ENCODE measurements around the gene NEURL1.

Gene NEURL1

DNA sequence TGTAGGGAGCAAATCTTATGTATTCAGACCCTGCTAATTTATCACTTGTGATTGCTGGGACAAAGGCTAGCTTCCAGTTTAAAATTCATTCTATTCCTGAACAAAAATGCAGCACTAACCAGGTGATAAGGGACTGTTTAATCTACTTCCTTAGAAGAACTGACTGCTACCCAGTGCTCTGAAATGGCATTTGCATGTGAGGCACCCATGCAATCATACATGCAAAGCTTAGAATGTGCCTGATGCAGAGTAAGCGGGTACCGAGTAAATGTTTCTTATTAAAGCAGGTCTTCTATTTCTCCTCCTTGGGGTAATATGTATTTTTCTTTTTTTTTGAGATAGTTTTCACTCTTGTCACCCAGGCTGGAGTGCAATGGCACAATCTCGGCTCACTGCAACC lies 54.5 kb downstream of the NEURL1 start:
- peak; percentile 16 for DNase-seq (ENCODE audit: low spot score)
- in situ Hi-C loops (cut with MboI; ENCODE audit: low sequenced_read_pairs, unreplicated experiment) = no loop called here
- TF ChIP-seq, protein P1, sequence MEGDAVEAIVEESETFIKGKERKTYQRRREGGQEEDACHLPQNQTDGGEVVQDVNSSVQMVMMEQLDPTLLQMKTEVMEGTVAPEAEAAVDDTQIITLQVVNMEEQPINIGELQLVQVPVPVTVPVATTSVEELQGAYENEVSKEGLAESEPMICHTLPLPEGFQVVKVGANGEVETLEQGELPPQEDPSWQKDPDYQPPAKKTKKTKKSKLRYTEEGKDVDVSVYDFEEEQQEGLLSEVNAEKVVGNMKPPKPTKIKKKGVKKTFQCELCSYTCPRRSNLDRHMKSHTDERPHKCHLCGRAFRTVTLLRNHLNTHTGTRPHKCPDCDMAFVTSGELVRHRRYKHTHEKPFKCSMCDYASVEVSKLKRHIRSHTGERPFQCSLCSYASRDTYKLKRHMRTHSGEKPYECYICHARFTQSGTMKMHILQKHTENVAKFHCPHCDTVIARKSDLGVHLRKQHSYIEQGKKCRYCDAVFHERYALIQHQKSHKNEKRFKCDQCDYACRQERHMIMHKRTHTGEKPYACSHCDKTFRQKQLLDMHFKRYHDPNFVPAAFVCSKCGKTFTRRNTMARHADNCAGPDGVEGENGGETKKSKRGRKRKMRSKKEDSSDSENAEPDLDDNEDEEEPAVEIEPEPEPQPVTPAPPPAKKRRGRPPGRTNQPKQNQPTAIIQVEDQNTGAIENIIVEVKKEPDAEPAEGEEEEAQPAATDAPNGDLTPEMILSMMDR (IDR thresholded peaks at IDR 0.05; ENCODE audit: borderline replicate concordance, control extremely low read depth, extremely low read depth, insufficient read depth, missing control alignments) = no peak

DNA sequence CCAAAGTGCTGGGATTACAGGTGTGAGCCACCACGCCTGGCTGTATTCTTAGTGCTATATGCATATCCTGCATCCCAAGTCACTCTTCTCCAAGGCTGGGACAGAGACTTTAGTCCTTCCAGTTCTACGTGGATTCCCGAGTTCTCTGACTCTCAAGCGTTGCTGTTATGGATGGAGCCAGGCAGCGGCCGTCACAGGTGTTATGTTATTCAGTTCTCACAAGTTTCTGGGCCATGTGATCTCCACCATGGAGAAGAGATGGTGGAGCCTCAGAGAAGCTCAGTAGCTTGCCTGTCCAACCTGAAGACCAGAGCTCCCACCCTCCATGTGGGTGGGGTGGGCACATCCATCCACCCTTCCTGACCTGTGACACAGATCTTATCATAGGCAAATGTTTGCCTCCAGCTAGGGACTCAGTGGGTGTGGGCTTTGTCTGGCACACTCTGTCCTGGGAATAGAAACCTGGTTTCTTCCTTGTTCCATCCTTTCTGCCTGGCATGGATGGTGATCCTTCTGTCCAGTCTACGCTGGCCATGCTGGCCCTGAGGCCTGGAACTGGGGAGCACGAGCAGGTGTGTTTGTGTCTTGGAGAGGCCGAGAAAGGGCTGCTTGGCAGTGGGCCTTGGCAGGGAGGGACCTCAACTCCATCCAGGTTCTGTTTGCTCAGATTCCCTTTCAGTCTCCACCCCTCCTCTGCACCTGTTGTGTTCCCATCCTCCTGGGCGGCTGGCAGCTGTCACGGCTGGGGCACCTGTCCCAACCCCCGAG lies 55.3 kb downstream of the NEURL1 start:
- in situ Hi-C loops (cut with MboI; ENCODE audit: low sequenced_read_pairs, unreplicated experiment) = no loop called here
- DNase-seq (ENCODE audit: low spot score) = no peak
- TF ChIP-seq, protein P1 (IDR thresholded peaks at IDR 0.05; ENCODE audit: borderline replicate concordance, control extremely low read depth, extremely low read depth, insufficient read depth, missing control alignments) = no peak

GRCh38 chr10:103549349-103549685 lies 55.8 kb downstream of the NEURL1 start:
- in situ Hi-C loops (cut with MboI; ENCODE audit: low sequenced_read_pairs, unreplicated experiment) = no loop called here
- DNase-seq (ENCODE audit: low spot score) = no peak
- TF ChIP-seq, protein P1 (IDR thresholded peaks at IDR 0.05; ENCODE audit: borderline replicate concordance, control extremely low read depth, extremely low read depth, insufficient read depth, missing control alignments) = no peak

- no peak for DNase-seq (ENCODE audit: low spot score)
Observed at GRCh38 chr10:103550229-103550628, 56.7 kb downstream of the NEURL1 start.

DNA sequence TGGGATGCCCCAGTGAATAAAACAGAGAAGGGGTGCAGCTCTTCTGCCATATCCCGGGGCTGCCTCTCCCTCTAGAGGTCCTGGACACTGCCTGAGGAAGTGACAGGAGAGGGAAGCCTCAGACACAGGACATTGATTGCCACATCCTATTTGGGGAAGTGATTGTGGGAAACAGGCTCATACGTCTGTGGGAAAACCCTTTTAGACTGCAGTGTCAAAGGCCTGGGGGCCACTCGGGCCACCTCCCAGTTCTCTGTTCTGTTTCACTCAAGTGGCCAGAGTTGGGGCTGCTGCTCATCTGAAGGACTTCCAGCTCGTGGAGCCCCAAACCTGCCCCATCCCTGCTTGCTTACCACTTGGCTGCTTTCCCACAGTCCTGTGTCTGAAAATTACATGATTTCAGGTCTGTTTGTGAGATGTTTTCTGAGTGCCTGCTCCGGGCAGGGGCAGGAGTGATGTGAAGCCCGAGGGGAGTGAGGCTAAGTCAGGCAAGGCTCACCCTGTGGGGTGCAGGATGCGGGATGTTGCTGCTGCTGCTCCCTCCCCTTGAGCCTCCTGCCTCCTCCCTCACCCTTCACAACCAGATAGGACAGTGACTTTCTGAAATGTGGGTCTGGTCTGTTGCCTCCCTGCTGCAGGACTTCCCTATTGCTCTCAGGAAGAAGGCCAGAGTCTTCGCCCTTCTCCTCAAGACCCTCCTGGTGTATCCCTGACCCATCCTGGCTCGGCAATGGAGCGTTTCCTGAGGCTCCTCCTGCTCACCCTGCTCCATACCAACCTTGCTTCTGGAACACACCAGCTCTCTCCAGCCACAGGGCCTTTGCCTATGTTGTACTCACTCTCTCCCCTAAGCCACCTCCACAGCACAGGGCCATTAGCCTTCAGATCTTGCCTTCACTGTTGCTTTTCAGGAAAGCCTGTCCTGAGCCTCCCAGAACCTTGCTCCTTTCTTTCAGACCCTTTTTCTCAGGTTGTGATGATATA lies 58.4 kb downstream of the NEURL1 start:
- TF ChIP-seq, protein P1 (IDR thresholded peaks at IDR 0.05; ENCODE audit: borderline replicate concordance, control extremely low read depth, extremely low read depth, insufficient read depth, missing control alignments) = no peak
- in situ Hi-C loops (cut with MboI; ENCODE audit: low sequenced_read_pairs, unreplicated experiment) = no loop called here
- no peak for DNase-seq (ENCODE audit: low spot score)

More at GRCh38 chr10:103550229-103550628, 56.7 kb downstream of the NEURL1 start:
- TF ChIP-seq, protein P1 (IDR thresholded peaks at IDR 0.05; ENCODE audit: borderline replicate concordance, control extremely low read depth, extremely low read depth, insufficient read depth, missing control alignments) = no peak
- in situ Hi-C loops (cut with MboI; ENCODE audit: low sequenced_read_pairs, unreplicated experiment) = no loop called here

GRCh38 chr10:103552856-103553742 lies 59.6 kb downstream of the NEURL1 start:
- in situ Hi-C loops (cut with MboI; ENCODE audit: low sequenced_read_pairs, unreplicated experiment) = no loop called here
- no peak for DNase-seq (ENCODE audit: low spot score)
- TF ChIP-seq, protein P1 (IDR thresholded peaks at IDR 0.05; ENCODE audit: borderline replicate concordance, control extremely low read depth, extremely low read depth, insufficient read depth, missing control alignments) = no peak
